AG04450 (cell line): ENCODE results near the gene GNAS-AS1. TPM values are rescaled to one million over a fixed set of nuclear protein-coding genes. Genes with fewer than 3 reads are reported as not detected.

Experiments used
- CTCF ChIA-PET: fragments of 300-600, 350-600 bp; formaldehyde crosslinking; extraction: SDS; loops from one replicate; lab custom pipeline; 2022; ENCODE audit warnings: antibody characterized with exemption, inconsistent platforms; lab: Charles Lee
- POLR2A ChIA-PET: fragments of 350-600 bp; formaldehyde crosslinking; extraction: SDS; loops from one replicate; lab custom pipeline; 2021; ENCODE audit warnings: antibody characterized with exemption, inconsistent platforms; lab: Yijun Ruan, JAX
- DNase-seq: peaks from one replicate; pipeline ENCODE4 v3.0.0-alpha.2; 2011; ENCODE audit warnings: low read depth, low spot score
- H3K27ac ChIP-seq: one replicate; pipeline ENCODE4 v1.5.1; 2012; ENCODE audit warnings: low read depth, low read length, control low read depth
- H3K27me3 ChIP-seq: one replicate; pipeline ENCODE4 v1.6.0; 2012; ENCODE audit warnings: low read length; ENCODE audit not compliant: control insufficient read depth, insufficient read depth
- H3K4me3 ChIP-seq: 2 replicates; pipeline ENCODE4 v1.5.1; 2011; ENCODE audit warnings: mild to moderate bottlenecking, low read depth, low read length, control low read depth
- H3K9me3 ChIP-seq: 2 replicates; pipeline ENCODE4 v1.5.1; 2012; ENCODE audit warnings: low read length; ENCODE audit not compliant: control insufficient read depth, insufficient read depth
- polyA plus RNA-seq: library from polyadenylated mRNA; depleted of rRNA; stranded (reverse); fragments of >200 nt; gene quantifications from 2 replicates; pipeline ENCODE4 v1.2.3, GENCODE V29; 2011
- TF ChIP-seq, protein P1 (sequence below): IDR thresholded peaks from 2 replicates; pipeline ENCODE4 v1.5.1; 2011; ENCODE audit warnings: low read depth, low read length, control low read depth, inconsistent platforms

Gene GNAS-AS1
- polyA plus RNA-seq, 1 experiment: 0.52 TPM

DNA sequence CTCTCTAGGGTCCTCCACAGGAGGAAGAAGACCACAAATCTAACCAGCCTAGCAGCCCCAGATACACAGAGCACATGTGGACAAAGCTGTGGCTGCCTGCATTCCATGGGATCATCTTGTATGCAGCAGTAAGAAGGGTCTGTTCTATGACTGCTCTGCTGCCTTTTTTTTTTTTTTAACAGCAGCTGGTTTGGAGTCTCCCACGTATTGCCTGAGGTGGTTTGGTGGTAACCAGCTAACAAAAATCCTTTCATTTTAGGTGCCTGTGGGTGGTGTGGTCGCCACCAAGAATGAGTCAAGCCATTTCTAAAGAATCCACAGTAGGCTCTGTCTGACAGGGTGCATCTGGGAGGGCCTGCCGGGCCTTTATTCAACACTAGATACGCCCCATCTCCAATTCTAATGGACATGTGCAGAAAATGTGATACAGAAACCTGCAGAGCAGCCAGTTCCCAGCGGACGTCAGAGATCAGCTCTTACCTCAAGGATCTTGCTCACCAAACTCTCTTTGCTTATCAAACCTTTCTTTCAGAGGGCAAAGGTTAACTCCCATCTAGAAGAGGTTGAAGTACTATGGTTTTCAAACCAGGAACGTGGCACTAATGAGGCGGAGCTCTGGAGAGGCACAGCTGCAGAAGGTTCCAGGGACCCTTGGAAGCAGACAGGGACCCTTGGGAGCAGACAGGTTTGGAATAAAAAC is 32.0 kb downstream of the GNAS-AS1 start:
- H3K27ac ChIP-seq: no peak overlapping the region
- ChIA-PET POLR2A (no interaction called here), CTCF (interaction anchor here (0.9 kb wide), 1 partner anchor 10 kb away, joined by 4 read pairs; no protein-coding TSS in a partner anchor)

DNA sequence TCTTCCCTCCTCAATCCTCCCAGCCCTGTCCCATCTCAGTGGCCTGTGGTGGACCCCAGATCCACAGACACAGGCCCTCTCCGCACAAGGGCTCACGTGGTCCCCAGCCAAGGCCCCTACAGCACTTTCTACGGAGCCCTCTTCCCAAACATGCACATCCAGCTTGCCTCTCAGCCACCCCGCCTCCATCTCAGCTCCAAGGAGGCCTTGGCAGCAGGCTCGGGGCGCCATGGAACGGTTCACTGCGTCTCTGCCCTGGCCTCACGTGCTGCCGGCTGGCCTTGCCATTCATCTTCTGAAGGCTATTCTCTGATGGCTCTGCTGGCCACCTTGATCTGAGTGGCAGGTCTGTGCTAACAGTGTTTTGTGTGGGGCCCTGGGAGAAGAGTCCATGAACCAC is 33.0 kb downstream of the GNAS-AS1 start:
- TF ChIP-seq, protein P1, sequence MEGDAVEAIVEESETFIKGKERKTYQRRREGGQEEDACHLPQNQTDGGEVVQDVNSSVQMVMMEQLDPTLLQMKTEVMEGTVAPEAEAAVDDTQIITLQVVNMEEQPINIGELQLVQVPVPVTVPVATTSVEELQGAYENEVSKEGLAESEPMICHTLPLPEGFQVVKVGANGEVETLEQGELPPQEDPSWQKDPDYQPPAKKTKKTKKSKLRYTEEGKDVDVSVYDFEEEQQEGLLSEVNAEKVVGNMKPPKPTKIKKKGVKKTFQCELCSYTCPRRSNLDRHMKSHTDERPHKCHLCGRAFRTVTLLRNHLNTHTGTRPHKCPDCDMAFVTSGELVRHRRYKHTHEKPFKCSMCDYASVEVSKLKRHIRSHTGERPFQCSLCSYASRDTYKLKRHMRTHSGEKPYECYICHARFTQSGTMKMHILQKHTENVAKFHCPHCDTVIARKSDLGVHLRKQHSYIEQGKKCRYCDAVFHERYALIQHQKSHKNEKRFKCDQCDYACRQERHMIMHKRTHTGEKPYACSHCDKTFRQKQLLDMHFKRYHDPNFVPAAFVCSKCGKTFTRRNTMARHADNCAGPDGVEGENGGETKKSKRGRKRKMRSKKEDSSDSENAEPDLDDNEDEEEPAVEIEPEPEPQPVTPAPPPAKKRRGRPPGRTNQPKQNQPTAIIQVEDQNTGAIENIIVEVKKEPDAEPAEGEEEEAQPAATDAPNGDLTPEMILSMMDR: no peak
- Histone ChIP-seq H3K27me3 (peaks cover 5% of the 10 kb centered on the region), H3K4me3 (no peak overlapping the region), H3K9me3 (no peaks in the 10 kb centered on the region; the same call in 1 of the 2 replicates), H3K27ac (no peak overlapping the region)
- CTCF ChIA-PET: no interaction called here
- POLR2A ChIA-PET: no interaction called here
- DNase-seq: no peak

More for the DNA sequence above, 32.0 kb downstream of the GNAS-AS1 start:
- no peak overlapping the region for H3K4me3 ChIP-seq
- DNase-seq: peak; percentile 42
- H3K27me3 ChIP-seq: peaks cover 7% of the 10 kb centered on the region
- TF ChIP-seq, protein P1: no peak
- H3K9me3 ChIP-seq: no peaks in the 10 kb centered on the region; the same call in 1 of the 2 replicates

DNA sequence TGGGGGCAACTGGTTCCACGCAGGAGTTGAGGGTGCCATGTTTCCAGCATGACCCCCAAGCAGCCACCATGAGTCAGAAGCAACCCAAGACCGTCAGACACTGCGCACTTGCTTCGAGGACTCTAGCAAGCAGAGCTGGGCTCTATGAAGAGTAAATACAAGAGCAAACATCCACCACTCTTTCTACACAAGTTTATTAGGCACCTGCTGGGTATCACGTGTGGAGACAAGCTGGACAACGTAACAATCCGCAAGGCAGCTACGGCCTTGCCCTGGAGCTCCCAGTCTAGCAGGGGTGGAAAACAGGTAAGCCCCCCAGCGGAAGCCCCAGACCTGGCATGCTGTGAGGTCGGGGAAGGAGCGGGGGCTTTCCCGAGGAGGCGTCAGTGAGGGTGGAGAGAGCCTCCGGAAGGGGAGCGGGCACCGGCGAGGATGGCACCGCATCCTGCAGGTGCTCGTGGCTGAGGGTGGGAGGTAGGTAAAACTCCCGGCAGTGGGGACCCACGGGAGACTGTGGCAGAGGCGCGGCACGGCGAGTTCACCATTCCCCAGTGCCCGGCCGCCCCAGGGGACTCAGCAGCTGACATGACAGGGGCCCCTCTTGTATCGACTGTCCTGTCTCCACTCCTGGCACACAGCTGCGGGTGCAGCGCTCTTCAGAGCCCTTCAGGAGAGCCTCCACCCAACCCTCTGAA is 33.6 kb downstream of the GNAS-AS1 start:
- Histone ChIP-seq H3K27me3 (peaks cover 5% of the 10 kb centered on the region), H3K9me3 (no peaks in the 10 kb centered on the region; the same call in 1 of the 2 replicates), H3K27ac (no peak overlapping the region), H3K4me3 (no peak overlapping the region)
- CTCF ChIA-PET: no interaction called here
- TF ChIP-seq, protein P1: no peak
- POLR2A ChIA-PET: no interaction called here
- no peak for DNase-seq

DNA sequence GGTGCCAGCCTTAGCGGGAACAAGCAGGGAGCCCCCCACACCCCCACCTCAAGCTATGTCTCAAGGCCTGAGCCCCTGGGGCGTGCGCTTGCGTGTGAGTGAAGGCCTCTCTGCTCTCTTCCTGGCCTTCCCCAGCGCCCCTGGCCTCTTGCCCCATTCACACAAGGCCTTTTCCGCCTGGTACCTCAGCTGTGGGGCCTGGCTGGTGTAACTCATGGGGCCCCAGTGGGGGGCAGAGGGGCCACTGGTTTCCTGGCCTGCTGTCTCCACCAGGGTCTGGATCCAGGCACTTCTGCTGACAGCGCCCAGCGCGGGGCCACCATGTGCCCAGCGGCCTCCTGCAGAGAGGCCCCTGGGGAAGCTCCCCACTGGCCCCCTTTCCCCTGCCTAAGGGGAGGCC is 34.7 kb downstream of the GNAS-AS1 start:
- H3K27ac ChIP-seq: no peak overlapping the region
- TF ChIP-seq, protein P1: no peak
- DNase-seq: no peak
- H3K9me3 ChIP-seq: no peaks in the 10 kb centered on the region; the same call in 1 of the 2 replicates
- no peak overlapping the region for H3K4me3 ChIP-seq
- peaks cover 5% of the 10 kb centered on the region for H3K27me3 ChIP-seq
- CTCF ChIA-PET: no interaction called here
- POLR2A ChIA-PET: no interaction called here

DNA sequence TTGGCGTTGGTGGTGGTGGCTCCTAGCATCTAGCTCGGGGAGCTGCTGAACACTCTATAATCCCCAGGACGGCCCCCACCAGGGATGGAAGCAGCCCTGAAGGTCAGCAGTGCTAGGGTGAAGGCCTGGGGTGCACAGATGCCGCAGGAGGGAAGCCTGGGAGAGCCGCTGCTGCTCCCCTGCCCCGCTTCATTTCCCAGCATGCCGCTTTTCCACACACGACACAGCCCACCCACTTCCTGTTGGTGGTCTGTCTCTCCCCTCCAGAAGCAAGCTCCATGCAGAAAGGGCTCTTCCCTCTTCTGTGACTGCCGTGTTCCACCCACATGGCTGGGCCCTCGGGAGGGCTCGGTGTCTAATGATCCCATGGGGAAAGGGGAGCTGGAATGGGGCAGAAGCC is 35.3 kb downstream of the GNAS-AS1 start:
- TF ChIP-seq, protein P1: no peak
- POLR2A ChIA-PET: no interaction called here
- Histone ChIP-seq H3K4me3 (no peak overlapping the region), H3K27me3 (peaks cover 5% of the 10 kb centered on the region), H3K9me3 (no peaks in the 10 kb centered on the region; the same call in 1 of the 2 replicates), H3K27ac (no peak overlapping the region)
- CTCF ChIA-PET: no interaction called here
- no peak for DNase-seq
